Measurements from ENCODE around the gene ZMIZ1. TPM values are rescaled to one million over a fixed set of nuclear protein-coding genes. Genes with fewer than 3 reads are reported as not detected.

The ZMIZ1 gene
- total RNA-seq, 2 experiments from 2014 or later = 38.3 to 41.6 TPM

GRCh38 chr10:79256264-79256806, 187.6 kb downstream of the ZMIZ1 start:
- ChIA-PET CTCF (no interaction called here), POLR2A (no interaction called here)

GRCh38 chr10:79258894-79259293, 190.1 kb downstream of the ZMIZ1 start:
- ChIA-PET POLR2A (no interaction called here), CTCF (no interaction called here)

- POLR2A ChIA-PET = no interaction called here
- CTCF ChIA-PET = no interaction called here
Measured at GRCh38 chr10:79259834-79260233, 191.1 kb downstream of the ZMIZ1 start.

GRCh38 chr10:79260811-79261740, 192.3 kb downstream of the ZMIZ1 start:
- CTCF ChIA-PET = no interaction called here

GRCh38 chr10:79262131-79262530, 193.4 kb downstream of the ZMIZ1 start:
- ChIA-PET POLR2A (interaction anchor here (0.8 kb wide), 1 partner anchor 86 kb away, joined by 3 read pairs; no protein-coding TSS in a partner anchor), CTCF (interaction anchor here (0.6 kb wide), 1 partner anchor 11 kb away, joined by 3 read pairs; no protein-coding TSS in a partner anchor)

More at GRCh38 chr10:79260811-79261740, 192.3 kb downstream of the ZMIZ1 start:
- POLR2A ChIA-PET = no interaction called here

- CTCF ChIA-PET = no interaction called here
- POLR2A ChIA-PET = no interaction called here
Measured at GRCh38 chr10:79262959-79263746, 194.4 kb downstream of the ZMIZ1 start.

GRCh38 chr10:79263939-79264338, 195.2 kb downstream of the ZMIZ1 start:
- POLR2A ChIA-PET = no interaction called here
- CTCF ChIA-PET = no interaction called here

- CTCF ChIA-PET = no interaction called here
Measured at GRCh38 chr10:79264942-79265341, 196.2 kb downstream of the ZMIZ1 start.

GRCh38 chr10:79266084-79266483, 197.3 kb downstream of the ZMIZ1 start:
- ChIA-PET POLR2A (interaction anchor here (2.6 kb wide), 1 partner anchor 18 kb away, joined by 10 read pairs; no protein-coding TSS in a partner anchor), CTCF (interaction anchor here (0.8 kb wide), 1 partner anchor 15 kb away, joined by 3 read pairs; no protein-coding TSS in a partner anchor)

More at GRCh38 chr10:79264942-79265341, 196.2 kb downstream of the ZMIZ1 start:
- POLR2A ChIA-PET = no interaction called here

GRCh38 chr10:79266543-79267312, 198.0 kb downstream of the ZMIZ1 start:
- POLR2A ChIA-PET = interaction anchor here (1.1 to 2.6 kb wide), 2 partner anchors 18 to 19 kb away, joined by 3 to 10 read pairs; no protein-coding TSS in a partner anchor
- CTCF ChIA-PET = interaction anchor here (0.8 to 1.3 kb wide), 2 partner anchors 16 to 18 kb away, joined by 3 to 5 read pairs; no protein-coding TSS in a partner anchor

GRCh38 chr10:79267499-79267898, 198.7 kb downstream of the ZMIZ1 start:
- ChIA-PET POLR2A (interaction anchor here (1.1 to 2.6 kb wide), 2 partner anchors 18 to 19 kb away, joined by 3 to 10 read pairs; no protein-coding TSS in a partner anchor), CTCF (interaction anchor here (0.7 to 1.3 kb wide), 2 partner anchors 14 to 19 kb away, joined by 3 to 5 read pairs; no protein-coding TSS in a partner anchor)

GRCh38 chr10:79268161-79268601, 199.4 kb downstream of the ZMIZ1 start:
- CTCF ChIA-PET = no interaction called here
- POLR2A ChIA-PET = no interaction called here

- ChIA-PET POLR2A (no interaction called here), CTCF (no interaction called here)
Measured at GRCh38 chr10:79268742-79269141, 200.0 kb downstream of the ZMIZ1 start.

- ChIA-PET CTCF (no interaction called here), POLR2A (no interaction called here)
Measured at GRCh38 chr10:79269443-79269842, 200.7 kb downstream of the ZMIZ1 start.

- POLR2A ChIA-PET = no interaction called here
- CTCF ChIA-PET = interaction anchor here (0.9 kb wide), 1 partner anchor 1224 kb away, joined by 3 read pairs; no protein-coding TSS in a partner anchor
Measured at GRCh38 chr10:79269969-79270368, 201.2 kb downstream of the ZMIZ1 start.

- ChIA-PET POLR2A (no interaction called here), CTCF (interaction anchor here (0.6 to 0.9 kb wide), 2 partner anchors 229 to 1225 kb away, joined by 3 read pairs; no protein-coding TSS in a partner anchor)
Measured at GRCh38 chr10:79270466-79271246, 201.9 kb downstream of the ZMIZ1 start.

GRCh38 chr10:79272353-79272752, 203.6 kb downstream of the ZMIZ1 start:
- ChIA-PET POLR2A (interaction anchor here (0.6 kb wide), 1 partner anchor 9 kb away, joined by 3 read pairs; no protein-coding TSS in a partner anchor), CTCF (no interaction called here)

- CTCF ChIA-PET = interaction anchor here (1.6 kb wide), 1 partner anchor 23 kb away, joined by 5 read pairs; no protein-coding TSS in a partner anchor
Measured at GRCh38 chr10:79273604-79274003, 204.8 kb downstream of the ZMIZ1 start.

More at GRCh38 chr10:79273604-79274003, 204.8 kb downstream of the ZMIZ1 start:
- POLR2A ChIA-PET = no interaction called here
